ENCODE measurements around the gene FAHD1.

Gene FAHD1

DNA sequence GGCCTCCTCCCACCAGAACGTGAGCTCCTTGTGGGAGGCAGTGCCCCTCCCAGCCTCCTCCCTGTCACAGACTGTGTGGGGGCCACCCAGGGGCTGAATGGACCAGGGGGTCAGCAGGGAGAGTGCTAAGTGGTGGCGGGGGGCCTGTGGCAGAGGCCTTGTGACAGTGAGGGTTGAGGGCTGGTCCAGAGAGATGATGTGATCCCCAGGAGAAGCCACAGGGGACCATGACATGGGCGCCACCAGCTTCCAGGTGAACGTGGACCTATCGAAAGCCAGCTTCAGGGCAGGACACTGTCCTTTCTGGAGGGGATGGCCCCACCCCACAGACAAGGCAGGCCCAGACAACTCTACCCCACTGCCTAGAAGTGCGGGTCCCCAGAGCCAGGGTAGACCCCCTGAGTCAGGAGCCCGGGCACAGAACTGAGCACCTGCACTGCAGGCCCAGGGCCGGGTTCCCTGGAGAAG, 47.7 kb upstream of the FAHD1 start:
- 0 out of 2 replicates have a peak, but pooled peaks cover 5% of the 10 kb centered on the region for H4K20me1 ChIP-seq (ENCODE audit: control insufficient read depth, insufficient read depth, low read depth, low read length)
- no peaks in the 10 kb centered on the region for H3F3A ChIP-seq (ENCODE audit: control insufficient read depth, insufficient read depth)
- peaks cover 39% of the 10 kb centered on the region for H3K79me2 ChIP-seq (ENCODE audit: control insufficient read depth, low read length)
- no peaks in the 10 kb centered on the region for H3K9me2 ChIP-seq (replicated peaks; ENCODE audit: control insufficient read depth, low read length)
- peaks cover 23% of the 10 kb centered on the region for H3K4me1 ChIP-seq (ENCODE audit: control insufficient read depth, low read length)
- no peak overlapping the region for H3K4me3 ChIP-seq (ENCODE audit: low read length)
- no peak overlapping the region for H3K4me2 ChIP-seq (ENCODE audit: low read length)
- TF ChIP-seq, protein P1, sequence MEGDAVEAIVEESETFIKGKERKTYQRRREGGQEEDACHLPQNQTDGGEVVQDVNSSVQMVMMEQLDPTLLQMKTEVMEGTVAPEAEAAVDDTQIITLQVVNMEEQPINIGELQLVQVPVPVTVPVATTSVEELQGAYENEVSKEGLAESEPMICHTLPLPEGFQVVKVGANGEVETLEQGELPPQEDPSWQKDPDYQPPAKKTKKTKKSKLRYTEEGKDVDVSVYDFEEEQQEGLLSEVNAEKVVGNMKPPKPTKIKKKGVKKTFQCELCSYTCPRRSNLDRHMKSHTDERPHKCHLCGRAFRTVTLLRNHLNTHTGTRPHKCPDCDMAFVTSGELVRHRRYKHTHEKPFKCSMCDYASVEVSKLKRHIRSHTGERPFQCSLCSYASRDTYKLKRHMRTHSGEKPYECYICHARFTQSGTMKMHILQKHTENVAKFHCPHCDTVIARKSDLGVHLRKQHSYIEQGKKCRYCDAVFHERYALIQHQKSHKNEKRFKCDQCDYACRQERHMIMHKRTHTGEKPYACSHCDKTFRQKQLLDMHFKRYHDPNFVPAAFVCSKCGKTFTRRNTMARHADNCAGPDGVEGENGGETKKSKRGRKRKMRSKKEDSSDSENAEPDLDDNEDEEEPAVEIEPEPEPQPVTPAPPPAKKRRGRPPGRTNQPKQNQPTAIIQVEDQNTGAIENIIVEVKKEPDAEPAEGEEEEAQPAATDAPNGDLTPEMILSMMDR (IDR thresholded peaks at IDR 0.05; ENCODE audit: low read depth, low read length, poor library complexity, severe bottlenecking) = no peak
- no peak for TF ChIP-seq EZH2phosphoT487 (IDR thresholded peaks at IDR 0.05; ENCODE audit: borderline replicate concordance, low read length)
- H3K9me3 ChIP-seq (ENCODE audit: control insufficient read depth, insufficient read depth, low read length) = no peaks in the 10 kb centered on the region
- H3K27me3 ChIP-seq (ENCODE audit: control insufficient read depth, low read length) = no peaks in the 10 kb centered on the region
- peaks cover 40% of the 10 kb centered on the region for H3K36me3 ChIP-seq (ENCODE audit: control insufficient read depth, low read length)
- no peak overlapping the region for H3K27ac ChIP-seq (ENCODE audit: low read depth, low read length)

DNA sequence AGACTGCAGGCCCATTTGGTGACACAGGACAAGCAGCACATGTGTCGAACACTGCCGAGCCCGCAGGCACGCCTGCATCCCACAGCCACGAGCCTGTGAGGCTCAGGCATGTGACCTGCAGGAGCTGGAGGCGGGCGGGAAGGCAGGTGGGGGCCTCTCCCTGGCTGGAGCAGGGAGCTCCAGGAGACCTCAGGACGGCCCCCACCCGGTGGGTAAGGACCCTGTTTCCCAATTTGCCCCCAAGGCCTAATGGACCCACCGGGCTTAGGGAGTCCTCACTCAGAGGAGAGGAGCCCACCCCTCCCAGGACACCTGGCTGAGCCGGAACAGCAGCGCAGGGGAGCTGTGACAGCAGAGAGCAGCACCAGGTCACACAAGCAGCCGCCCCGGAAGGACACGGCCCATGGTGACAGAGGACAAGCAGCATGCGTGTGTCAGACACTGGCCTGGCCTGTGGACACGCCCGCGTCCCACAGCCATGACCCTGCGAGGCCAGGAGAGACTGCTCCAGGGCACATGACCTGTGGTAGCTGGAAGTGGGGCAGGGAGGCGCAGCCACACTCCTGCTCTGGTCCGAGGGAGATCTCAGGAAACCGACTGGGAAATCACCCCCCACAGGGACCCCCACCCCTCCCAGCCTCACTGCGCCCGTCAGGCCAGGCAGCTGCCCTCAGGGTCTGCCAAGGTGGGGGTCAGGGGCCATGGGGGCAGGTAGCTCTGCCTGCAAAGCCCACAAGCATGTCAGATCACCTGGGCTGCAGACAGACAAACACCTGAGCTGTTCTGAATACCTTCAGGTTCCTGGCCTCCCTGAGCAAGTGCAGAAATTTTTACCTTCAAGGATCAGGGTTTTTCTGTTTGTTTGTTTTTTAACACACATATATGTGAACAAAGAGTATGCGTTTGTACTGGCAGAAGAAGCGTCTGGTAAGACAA, 47.0 kb upstream of the FAHD1 start:
- H3K27ac ChIP-seq (ENCODE audit: low read depth, low read length) = no peak overlapping the region
- H4K20me1 ChIP-seq (ENCODE audit: control insufficient read depth, insufficient read depth, low read depth, low read length) = 0 out of 2 replicates have a peak, but pooled peaks cover 5% of the 10 kb centered on the region

DNA sequence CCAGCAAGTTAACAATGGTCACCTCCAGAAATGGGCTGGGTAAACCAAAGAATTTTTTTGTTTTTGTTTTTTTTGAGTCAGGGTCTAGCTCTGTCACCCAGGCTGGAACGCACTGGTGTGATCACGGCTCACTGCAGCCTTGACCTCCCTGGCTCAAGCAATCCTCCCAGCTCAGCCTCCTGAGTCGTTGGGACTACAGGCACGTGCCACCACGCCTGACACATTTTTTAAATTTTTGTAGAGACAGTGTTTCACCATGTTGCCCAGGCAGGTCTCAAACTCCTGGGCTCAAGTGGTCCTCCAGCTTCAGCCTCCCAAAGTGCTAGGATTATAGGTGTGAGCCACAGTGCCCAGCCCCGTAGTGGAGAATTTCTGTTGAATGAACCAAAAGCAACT, 46.3 kb upstream of the FAHD1 start:
- Histone ChIP-seq H3K4me3 (ENCODE audit: low read length) (no peak overlapping the region), H3K9me2 (replicated peaks; ENCODE audit: control insufficient read depth, low read length) (no peaks in the 10 kb centered on the region), H3K27me3 (ENCODE audit: control insufficient read depth, low read length) (no peaks in the 10 kb centered on the region), H3K4me1 (ENCODE audit: control insufficient read depth, low read length) (peaks cover 16% of the 10 kb centered on the region), H3F3A (ENCODE audit: control insufficient read depth, insufficient read depth) (no peaks in the 10 kb centered on the region), H3K27ac (ENCODE audit: low read depth, low read length) (no peak overlapping the region), H3K79me2 (ENCODE audit: control insufficient read depth, low read length) (peaks cover 40% of the 10 kb centered on the region), H3K4me2 (ENCODE audit: low read length) (peak overlapping the region; percentile 93; the same call in 1 of the 2 replicates), H3K9me3 (ENCODE audit: control insufficient read depth, insufficient read depth, low read length) (no peaks in the 10 kb centered on the region), H4K20me1 (ENCODE audit: control insufficient read depth, insufficient read depth, low read depth, low read length) (0 out of 2 replicates have a peak, but pooled peaks cover 5% of the 10 kb centered on the region), H3K36me3 (ENCODE audit: control insufficient read depth, low read length) (peaks cover 33% of the 10 kb centered on the region)
- no peak for TF ChIP-seq EZH2phosphoT487 (IDR thresholded peaks at IDR 0.05; ENCODE audit: borderline replicate concordance, low read length)
- TF ChIP-seq, protein P1 (IDR thresholded peaks at IDR 0.05; ENCODE audit: low read depth, low read length, poor library complexity, severe bottlenecking) = no peak

More for the DNA sequence above, 47.0 kb upstream of the FAHD1 start:
- TF ChIP-seq, protein P1 (IDR thresholded peaks at IDR 0.05; ENCODE audit: low read depth, low read length, poor library complexity, severe bottlenecking) = no peak
- TF ChIP-seq EZH2phosphoT487 (IDR thresholded peaks at IDR 0.05; ENCODE audit: borderline replicate concordance, low read length) = no peak
- Histone ChIP-seq H3K79me2 (ENCODE audit: control insufficient read depth, low read length) (peaks cover 39% of the 10 kb centered on the region), H3K4me3 (ENCODE audit: low read length) (no peak overlapping the region), H3F3A (ENCODE audit: control insufficient read depth, insufficient read depth) (no peaks in the 10 kb centered on the region), H3K4me1 (ENCODE audit: control insufficient read depth, low read length) (peaks cover 16% of the 10 kb centered on the region), H3K36me3 (ENCODE audit: control insufficient read depth, low read length) (peaks cover 35% of the 10 kb centered on the region), H3K9me2 (replicated peaks; ENCODE audit: control insufficient read depth, low read length) (no peaks in the 10 kb centered on the region), H3K27me3 (ENCODE audit: control insufficient read depth, low read length) (no peaks in the 10 kb centered on the region), H3K4me2 (ENCODE audit: low read length) (no peak overlapping the region), H3K9me3 (ENCODE audit: control insufficient read depth, insufficient read depth, low read length) (no peaks in the 10 kb centered on the region)
